Mucosa of descending colon (tissue), 3 donors: ENCODE measurements around the gene PIP5K1C. TPM values are rescaled to one million over a fixed set of nuclear protein-coding genes. Genes with fewer than 3 reads are reported as not detected.

Experiments
- ATAC-seq: fragments of 200-7000 bp; cut with Tn5 transposase; one replicate; pipeline ENCODE4 v1.9.1; 2020; ENCODE audit warnings: mild to moderate bottlenecking, moderate library complexity
- DNase-seq, 3 donors: peaks; one replicate each; pipeline ENCODE4 v3.0.0-alpha.2; 2020
- H3K36me3 ChIP-seq: fragments of 200-600 bp; one replicate; pipeline ENCODE4 v1.8.0; 2021; ENCODE audit warnings: low read depth, mild to moderate bottlenecking
- H3K4me1 ChIP-seq: fragments of 200-600 bp; one replicate; pipeline ENCODE4 v1.8.0; 2021; ENCODE audit warnings: low read depth, mild to moderate bottlenecking
- H3K4me3 ChIP-seq: fragments of 200-600 bp; one replicate; pipeline ENCODE4 v1.8.0; 2021; ENCODE audit warnings: mild to moderate bottlenecking
- H3K9me3 ChIP-seq: fragments of 200-600 bp; one replicate; pipeline ENCODE4 v1.8.0; 2021; ENCODE audit warnings: mild to moderate bottlenecking
- CTCF ChIP-seq: fragments of 200-600 bp; IDR thresholded peaks from one replicate; pipeline ENCODE4 v1.8.0; 2022; ENCODE audit warnings: antibody characterized with exemption, mild to moderate bottlenecking
- intact Hi-C, 2 donors: fragments of 100-400 bp; cut with DNase I in 1 of 2; cut with micrococcal nuclease in 1 of 2; formaldehyde crosslinking; loops; one replicate each; pipeline versions ENCODE4 v1.11.0 to v1.11.1; 2022; cut with DNase I, micrococcal nuclease
- total RNA-seq, 3 donors: library from RNA; stranded (reverse); fragmentation: NEBNext Ultra II Directional in 2 of 3; extraction: Animal tissue kit (Norgen Biotek cat#: 25700) in 2 of 3; gene quantifications; one replicate each; pipeline versions ENCODE4 v1.2.1 to v1.2.4, GENCODE V29; 2021 to 2023
- donor health status: DM: no; HTN: no; CAD: no; lungs with moderate emphysema.
- donor health status: DM: no; HTN: no; CAD: no.
- donor health status: DM: no; HTN: yes; CAD: no.

PIP5K1C gene
- total RNA-seq, 3 donors from 2014 or later, result 23.1 to 95.2 (median 23.2) TPM

DNA sequence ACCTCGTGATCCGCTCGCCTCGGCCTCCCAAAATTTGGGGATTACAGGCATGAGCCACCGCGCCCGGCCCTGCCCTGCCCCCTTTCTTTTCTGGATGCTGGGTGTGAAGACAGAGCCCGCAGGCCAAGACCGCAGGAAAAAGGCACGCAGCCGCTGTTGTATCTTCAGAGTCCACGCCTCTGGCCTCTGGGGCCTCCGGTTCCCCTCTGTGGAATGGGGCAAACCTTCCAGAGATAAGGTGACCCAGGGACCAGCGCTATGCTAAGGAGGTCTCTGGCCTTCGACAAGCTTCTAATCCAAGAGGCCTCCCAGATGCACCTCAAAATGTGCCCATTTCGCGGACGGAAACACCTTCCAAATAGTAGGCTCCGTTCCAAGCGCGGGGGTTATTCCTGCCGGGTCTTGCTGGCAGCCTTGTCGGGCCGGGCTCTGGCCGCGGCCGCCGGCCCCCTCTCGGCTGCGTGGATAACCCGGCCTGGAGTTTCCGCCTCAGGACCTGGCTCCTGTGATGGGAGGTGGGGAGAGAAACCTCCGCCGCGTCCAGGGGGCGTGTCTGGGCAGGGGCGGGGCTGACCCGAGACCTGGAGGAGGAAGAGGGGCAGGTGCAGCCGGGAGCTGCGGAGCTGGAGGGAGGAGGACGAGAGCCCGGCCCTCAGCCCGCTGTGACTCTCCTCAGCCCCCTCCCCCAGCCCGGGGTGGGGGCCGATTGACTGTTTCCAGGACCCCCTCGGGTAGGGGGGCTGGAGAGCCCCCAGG lies 21.0 kb upstream of the PIP5K1C start:
- TF ChIP-seq CTCF, result no peak
- no peaks in the 10 kb centered on the region for H3K36me3 ChIP-seq
- intact Hi-C loops, result no loop called here
- peak overlapping the region; percentile 30 for H3K4me3 ChIP-seq
- no peaks in the 10 kb centered on the region for H3K9me3 ChIP-seq
- peak; percentile 83 for ATAC-seq
- H3K4me1 ChIP-seq, result peaks cover 50% of the 10 kb centered on the region
- DNase-seq, result peak; percentile 96 to 99 (median 97)

GRCh38 chr19:3720349-3720917 lies 20.2 kb upstream of the PIP5K1C start:
- H3K4me3 ChIP-seq, result peak overlapping the region; percentile 30
- DNase-seq (peak; percentile 90 to 93 (median 92)), ATAC-seq (peak; percentile 74)
- intact Hi-C loops, result no loop called here
- peaks cover 52% of the 10 kb centered on the region for H3K4me1 ChIP-seq
- H3K36me3 ChIP-seq, result no peaks in the 10 kb centered on the region
- no peak for TF ChIP-seq CTCF
- H3K9me3 ChIP-seq, result no peaks in the 10 kb centered on the region

DNA sequence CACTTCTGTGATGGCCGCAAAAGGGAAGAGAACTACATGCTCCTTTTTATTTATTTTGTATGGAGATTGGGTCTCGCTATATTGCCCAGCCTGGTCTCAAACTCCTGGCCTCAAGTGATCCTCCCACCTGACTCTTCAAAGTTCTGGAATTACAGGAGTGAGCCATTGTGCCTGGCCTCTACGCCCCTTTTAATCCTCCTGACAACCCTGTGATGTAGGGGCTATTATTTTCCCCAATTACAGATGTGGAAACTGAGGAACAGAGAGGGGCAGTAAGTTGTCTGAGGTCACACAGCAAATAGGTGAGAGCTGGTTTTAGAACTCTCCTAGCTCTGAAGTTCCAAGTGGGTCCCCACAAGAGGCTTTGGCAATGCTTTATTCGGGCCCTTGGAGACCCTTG lies 19.6 kb upstream of the PIP5K1C start:
- peaks cover 47% of the 10 kb centered on the region for H3K4me1 ChIP-seq
- H3K36me3 ChIP-seq, result no peaks in the 10 kb centered on the region
- intact Hi-C loops, result no loop called here
- ATAC-seq, result no peak
- no peak for TF ChIP-seq CTCF
- H3K9me3 ChIP-seq, result no peaks in the 10 kb centered on the region
- no peak overlapping the region for H3K4me3 ChIP-seq
- no peak for DNase-seq

GRCh38 chr19:3716147-3716668 lies 15.9 kb upstream of the PIP5K1C start:
- ATAC-seq (no peak), DNase-seq (no peak)

More at GRCh38 chr19:3716147-3716668, 15.9 kb upstream of the PIP5K1C start:
- intact Hi-C loops, result no loop called here
- no peak for TF ChIP-seq CTCF
- Histone ChIP-seq H3K4me1 (peaks cover 43% of the 10 kb centered on the region), H3K4me3 (no peak overlapping the region), H3K9me3 (no peaks in the 10 kb centered on the region), H3K36me3 (no peaks in the 10 kb centered on the region)
